Osteoblast (primary cell): ENCODE data around the gene RNPEPL1. TPM values are rescaled to one million over a fixed set of nuclear protein-coding genes. Genes with fewer than 3 reads are reported as not detected.

ENCODE experiments used
- DNase-seq: peaks from one replicate; pipeline ENCODE4 v3.0.0; 2011; ENCODE audit warnings: low spot score, mixed read lengths; ENCODE audit not compliant: insufficient read length; ENCODE audit errors: missing footprints
- H2AFZ ChIP-seq: 2 replicates; pipeline ENCODE4 v1.6.0; 2011; ENCODE audit warnings: mild to moderate bottlenecking, low read length
- H3K27ac ChIP-seq: 2 replicates; pipeline ENCODE4 v1.5.1; 2011; ENCODE audit warnings: mild to moderate bottlenecking, low read depth, low read length, moderate library complexity
- H3K27me3 ChIP-seq: 2 replicates; pipeline ENCODE4 v1.6.0; 2012; ENCODE audit warnings: mild to moderate bottlenecking, control low read depth, inconsistent platforms, low read length, moderate library complexity; ENCODE audit not compliant: insufficient read depth
- H3K36me3 ChIP-seq: 2 replicates; pipeline ENCODE4 v1.5.1; 2011; ENCODE audit warnings: mild to moderate bottlenecking, low read length, control low read depth, moderate library complexity; ENCODE audit not compliant: insufficient read depth
- H3K4me1 ChIP-seq: 2 replicates; pipeline ENCODE4 v1.5.1; 2011; ENCODE audit warnings: mild to moderate bottlenecking, low read length, control low read depth, moderate library complexity; ENCODE audit not compliant: insufficient read depth
- H3K4me2 ChIP-seq: 2 replicates; pipeline ENCODE4 v1.6.0; 2011; ENCODE audit warnings: mild to moderate bottlenecking, low read length; ENCODE audit not compliant: insufficient read depth
- H3K4me3 ChIP-seq: fragments of 200-600 bp; sonication (generic); 3 replicates; pipeline ENCODE4 v1.5.1; 2012; ENCODE audit warnings: mild to moderate bottlenecking, low read length, inconsistent platforms; ENCODE audit not compliant: insufficient read depth
- H3K79me2 ChIP-seq: 2 replicates; pipeline ENCODE4 v1.6.0; 2012; ENCODE audit warnings: mild to moderate bottlenecking, low read length, control low read depth, inconsistent platforms; ENCODE audit not compliant: insufficient read depth
- H3K9me3 ChIP-seq: 2 replicates; pipeline ENCODE4 v1.5.1; 2011; ENCODE audit warnings: low read depth, low read length, control low read depth
- H4K20me1 ChIP-seq: 2 replicates; pipeline ENCODE4 v1.6.0; 2012; ENCODE audit warnings: mild to moderate bottlenecking, low read length, control low read depth; ENCODE audit not compliant: insufficient read depth
- CTCF ChIP-seq: IDR thresholded peaks from 2 replicates; pipeline ENCODE4 v1.5.1; 2011; ENCODE audit warnings: mild to moderate bottlenecking, low read depth, low read length, moderate library complexity; ENCODE audit errors: extremely low read depth
- total RNA-seq: library from RNA; depleted of rRNA; stranded (reverse); fragments of >200 nt; gene quantifications from 2 replicates; pipeline ENCODE4 v1.2.3, GENCODE V29; 2012

Gene RNPEPL1
- total RNA-seq, 1 donor, result 13.0 TPM

- no peak for TF ChIP-seq CTCF
- H3K4me3 ChIP-seq, result no peak overlapping the region
- DNase-seq, result peak; percentile 54
- no peak overlapping the region for H3K4me2 ChIP-seq
- no peaks in the 10 kb centered on the region for H3K9me3 ChIP-seq
- H4K20me1 ChIP-seq, result no peaks in the 10 kb centered on the region
- no peak overlapping the region for H2AFZ ChIP-seq
- H3K4me1 ChIP-seq, result peaks cover 9% of the 10 kb centered on the region
- no peaks in the 10 kb centered on the region for H3K27me3 ChIP-seq
- no peaks in the 10 kb centered on the region for H3K79me2 ChIP-seq
- no peak overlapping the region for H3K27ac ChIP-seq
- no peaks in the 10 kb centered on the region for H3K36me3 ChIP-seq
These were observed 54.4 kb downstream of the RNPEPL1 start for GRCh38 chr2:240622531-240623235.

GRCh38 chr2:240623531-240624010 lies 55.3 kb downstream of the RNPEPL1 start:
- Histone ChIP-seq H3K36me3 (no peaks in the 10 kb centered on the region), H2AFZ (no peak overlapping the region), H3K9me3 (no peaks in the 10 kb centered on the region), H3K27ac (no peak overlapping the region), H3K4me1 (peaks cover 9% of the 10 kb centered on the region), H3K4me2 (no peak overlapping the region), H4K20me1 (no peaks in the 10 kb centered on the region), H3K4me3 (no peak overlapping the region), H3K79me2 (no peaks in the 10 kb centered on the region), H3K27me3 (no peaks in the 10 kb centered on the region)
- peak; percentile 50 for DNase-seq
- no peak for TF ChIP-seq CTCF

GRCh38 chr2:240624011-240624949 lies 56.0 kb downstream of the RNPEPL1 start:
- no peak overlapping the region for H3K27ac ChIP-seq
- H2AFZ ChIP-seq, result no peak overlapping the region
- peak; percentile 78 for DNase-seq
- no peaks in the 10 kb centered on the region for H3K79me2 ChIP-seq
- TF ChIP-seq CTCF, result no peak
- H3K4me3 ChIP-seq, result no peak overlapping the region
- no peaks in the 10 kb centered on the region for H3K9me3 ChIP-seq
- H3K4me1 ChIP-seq, result peaks cover 9% of the 10 kb centered on the region
- no peaks in the 10 kb centered on the region for H4K20me1 ChIP-seq
- H3K27me3 ChIP-seq, result no peaks in the 10 kb centered on the region
- no peak overlapping the region for H3K4me2 ChIP-seq
- H3K36me3 ChIP-seq, result no peaks in the 10 kb centered on the region
